NT2/D1 (cell line): ENCODE results near the gene NT5C3B.

ENCODE experiments used
- YY1 ChIP-seq: IDR thresholded peaks from 2 replicates; pipeline ENCODE4 v1.6.1; 2011; ENCODE audit not compliant: insufficient read length, insufficient read depth
- ZNF274 ChIP-seq: IDR thresholded peaks from 2 replicates; pipeline ENCODE4 v1.6.1; 2011; ENCODE audit warnings: mild to moderate bottlenecking, low read depth, low read length

DNA sequence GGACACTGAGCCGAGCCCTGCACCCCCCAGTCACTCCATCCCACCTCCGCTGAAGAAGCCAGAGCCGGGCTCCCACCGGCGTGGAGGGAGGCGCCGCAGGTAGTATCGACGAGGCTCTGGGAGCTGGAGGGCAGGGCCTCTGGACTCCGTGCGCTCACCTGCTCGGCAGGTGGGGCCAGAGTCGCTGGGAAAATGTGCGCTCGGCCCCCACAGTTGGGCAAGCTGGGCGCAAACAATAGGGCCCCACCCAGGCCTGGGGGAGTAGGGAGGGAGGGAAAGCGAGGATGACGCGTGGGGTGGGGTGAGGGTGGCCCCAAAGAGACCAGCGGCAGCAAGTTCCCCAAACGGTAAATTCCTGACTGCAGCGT is 50.2 kb downstream of the NT5C3B start:
- TF ChIP-seq YY1 (no peak), ZNF274 (no peak)
